Activated CD8-positive, alpha-beta T cell treated with anti-CD3 and anti-CD28 coated beads for 36 hours (primary cell): ENCODE measurements around the gene TCP10L. TPM values are rescaled to one million over a fixed set of nuclear protein-coding genes. Genes with fewer than 3 reads are reported as not detected.
"Not testable (repeated sequence)": the region's sequence is repeated elsewhere in the genome, so short reads cannot be mapped to it uniquely, and the experiment has no call there.

Source experiments
- ATAC-seq: fragments of 200-7000 bp; cut with Tn5 transposase; one replicate; pipeline ENCODE4 v1.10.0; 2021; ENCODE audit warnings: mild to moderate bottlenecking, moderate library complexity
- CTCF ChIA-PET: fragments of 350-600 bp; sonication (Branson Sonifier 250); formaldehyde crosslinking; loops from one replicate; lab custom pipeline; 2021; ENCODE audit warnings: antibody characterized with exemption; lab: Charles Lee
- POLR2A ChIA-PET: fragments of 350-600 bp; sonication (Branson Sonifier 250); formaldehyde crosslinking; loops from one replicate; lab custom pipeline; 2021; ENCODE audit warnings: antibody characterized with exemption; lab: Charles Lee
- DNase-seq: peaks from one replicate; pipeline ENCODE4 v3.0.0-alpha.2; 2020
- H3K27ac Mint-ChIP-seq: one replicate; pipeline ENCODE4 v1.8.0; 2021; ENCODE audit warnings: mild to moderate bottlenecking, mixed read lengths
- H3K27me3 Mint-ChIP-seq: one replicate; pipeline ENCODE4 v1.8.0; 2021; ENCODE audit warnings: mixed read lengths
- H3K36me3 Mint-ChIP-seq: one replicate; pipeline ENCODE4 v1.8.0; 2021; ENCODE audit warnings: low read depth, mixed read lengths
- H3K4me1 Mint-ChIP-seq: one replicate; pipeline ENCODE4 v1.8.0; 2021; ENCODE audit warnings: low read depth, mixed read lengths
- H3K4me3 Mint-ChIP-seq: one replicate; pipeline ENCODE4 v1.8.0; 2021; ENCODE audit warnings: mild to moderate bottlenecking, moderate library complexity, mixed read lengths
- H3K9me3 Mint-ChIP-seq: one replicate; pipeline ENCODE4 v1.8.0; 2021; ENCODE audit warnings: mixed read lengths
- CTCF ChIP-seq: fragments of 200-600 bp; IDR thresholded peaks from one replicate; pipeline ENCODE4 v1.8.0; 2022; ENCODE audit warnings: antibody characterized with exemption, mild to moderate bottlenecking
- intact Hi-C: fragments of 100-400 bp; cut with micrococcal nuclease; formaldehyde crosslinking; loops from one replicate; pipeline ENCODE4 v1.10.0; 2022
- total RNA-seq, 2 experiments: library from RNA; stranded (reverse); gene quantifications; one replicate each; pipeline ENCODE4 v1.2.3, GENCODE V29; 2021

The TCP10L gene
- under 1 TPM; 0.31 to 0.63 TPM for total RNA-seq

GRCh38 chr21:32585042-32585710 lies at the start of gene TCP10L:
Gene TCP10L (minus strand): TSS chr21:32585523. CDS start chr21:32584304, 1,219 bp downstream.
- POLR2A ChIA-PET: interaction anchor here (0.7 kb wide), 1 partner anchor 98 kb away, joined by 4 read pairs; no protein-coding TSS in a partner anchor
- Mint-ChIP-seq H3K27me3 (no peaks in the 10 kb centered on the region), H3K9me3 (no peaks in the 10 kb centered on the region), H3K36me3 (no peaks in the 10 kb centered on the region), H3K4me1 (no peaks in the 10 kb centered on the region), H3K4me3 (no peak within 1 kb of the TSS), H3K27ac (no peak within 1 kb of the TSS)
- intact Hi-C loops: no loop called here
- DNase-seq: no peak
- CTCF ChIA-PET: interaction anchor here (1.2 kb wide), 1 partner anchor 16 kb away, joined by 3 read pairs; no protein-coding TSS in a partner anchor
- no peak for ATAC-seq
- no peak for TF ChIP-seq CTCF

GRCh38 chr21:32626621-32627196 lies 41.4 kb upstream of the TCP10L start:
- H3K27ac Mint-ChIP-seq: no peak overlapping the region
- H3K27me3 Mint-ChIP-seq: peaks cover 13% of the 10 kb centered on the region
- intact Hi-C loops: no loop called here
- ATAC-seq: no peak
- ChIA-PET CTCF (interaction anchor here (0.8 to 1.2 kb wide), 2 partner anchors 19 to 26 kb away, joined by 3 to 4 read pairs; no protein-coding TSS in a partner anchor), POLR2A (interaction anchor here (0.7 kb wide), 1 partner anchor 117 kb away, joined by 3 read pairs; no protein-coding TSS in a partner anchor)
- no peak for TF ChIP-seq CTCF
- no peak for DNase-seq
- peaks cover 3% of the 10 kb centered on the region for H3K4me1 Mint-ChIP-seq
- H3K36me3 Mint-ChIP-seq: peaks cover 2% of the 10 kb centered on the region
- H3K9me3 Mint-ChIP-seq: no peaks in the 10 kb centered on the region
- H3K4me3 Mint-ChIP-seq: no peak overlapping the region

GRCh38 chr21:32618218-32618617 lies 32.9 kb upstream of the TCP10L start:
- H3K27me3 Mint-ChIP-seq: peaks cover 16% of the 10 kb centered on the region
- H3K36me3 Mint-ChIP-seq, DNase-seq, intact Hi-C loops, ATAC-seq, H3K27ac Mint-ChIP-seq, H3K9me3 Mint-ChIP-seq, H3K4me3 Mint-ChIP-seq, H3K4me1 Mint-ChIP-seq: not testable (repeated sequence)
- ChIA-PET CTCF (interaction anchor here (0.9 kb wide), 1 partner anchor 40 kb away, joined by 3 read pairs; no protein-coding TSS in a partner anchor), POLR2A (interaction anchor here (0.7 kb wide), 1 partner anchor 153 kb away, joined by 3 read pairs; the partner anchor contains the start of gene PAXBP1)

- peak overlapping the region; percentile 99 for H3K4me3 Mint-ChIP-seq
- ATAC-seq: no peak
- H3K36me3 Mint-ChIP-seq: peaks cover 10% of the 10 kb centered on the region
- CTCF ChIA-PET: interaction anchor here (1.0 to 5.4 kb wide), 3 partner anchors 14 to 200 kb away, joined by 3 to 67 read pairs (median 4); no protein-coding TSS in a partner anchor
- H3K4me1 Mint-ChIP-seq: peaks cover 10% of the 10 kb centered on the region
- H3K27ac Mint-ChIP-seq: peak overlapping the region; percentile 81
- POLR2A ChIA-PET: interaction anchor here (1.0 to 1.6 kb wide), 3 partner anchors 24 to 202 kb away, joined by 3 to 8 read pairs (median 3); partner anchors contain the start of gene EVA1C
- peaks cover 2% of the 10 kb centered on the region for H3K27me3 Mint-ChIP-seq
- TF ChIP-seq CTCF: no peak
- no peak for DNase-seq
- H3K9me3 Mint-ChIP-seq: no peaks in the 10 kb centered on the region
- intact Hi-C loops: no loop called here
These were observed 28.2 kb upstream of the TCP10L start for GRCh38 chr21:32613436-32614043.

GRCh38 chr21:32612999-32613337 lies 27.6 kb upstream of the TCP10L start:
- ATAC-seq (peak; percentile 8), DNase-seq (no peak)
- H3K9me3 Mint-ChIP-seq: no peaks in the 10 kb centered on the region
- peak overlapping the region; percentile 81 for H3K27ac Mint-ChIP-seq
- H3K27me3 Mint-ChIP-seq: no peaks in the 10 kb centered on the region
- H3K36me3 Mint-ChIP-seq: peaks cover 10% of the 10 kb centered on the region
- H3K4me3 Mint-ChIP-seq: peak overlapping the region; percentile 99
- intact Hi-C loops: no loop called here
- ChIA-PET CTCF (interaction anchor here (0.9 to 5.4 kb wide), 4 partner anchors 13 to 220 kb away, joined by 3 to 67 read pairs (median 4); partner anchors contain the start of gene URB1), POLR2A (interaction anchor here (1.0 to 1.6 kb wide), 4 partner anchors 25 to 221 kb away, joined by 3 to 8 read pairs (median 4); partner anchors contain the start of gene EVA1C)
- peaks cover 10% of the 10 kb centered on the region for H3K4me1 Mint-ChIP-seq
- TF ChIP-seq CTCF: no peak
